K562 (cell line): ENCODE data around the gene PRXL2B. TPM values are rescaled to one million over a fixed set of nuclear protein-coding genes. Genes with fewer than 3 reads are reported as not detected.

Experiments
- CEBPB ChIP-seq: fragments of 450-650 bp; IDR thresholded peaks from 2 replicates; pipeline ENCODE4 v1.6.1; 2016; ENCODE audit warnings: missing genetic modification characterization, missing compliant biosample characterization
- CHD4 ChIP-seq: fragments of 200-600 bp; sonication (generic); IDR thresholded peaks from 3 replicates; pipeline ENCODE4 v1.6.1; 2012; ENCODE audit warnings: low read depth, mild to moderate bottlenecking, mixed read lengths, low read length, inconsistent platforms; ENCODE audit not compliant: insufficient read depth, insufficient replicate concordance, poor library complexity, severe bottlenecking
- DACH1 ChIP-seq: fragments of 450-650 bp; IDR thresholded peaks from 2 replicates; pipeline ENCODE4 v1.6.1; 2018; ENCODE audit not compliant: partially characterized antibody
- EHMT2 ChIP-seq: fragments of 450-650 bp; IDR thresholded peaks from 2 replicates; pipeline ENCODE4 v1.6.1; 2018; ENCODE audit warnings: antibody characterized with exemption
- GABPA ChIP-seq: fragments of 200-800 bp; sonication (Bioruptor generic); conservative IDR thresholded peaks from 2 replicates; pipeline ENCODE4 v1.6.1; 2016; ENCODE audit warnings: low read depth, missing genetic modification characterization, missing compliant biosample characterization
- HDAC1 ChIP-seq, 2 experiments: fragments of 450-650 bp; IDR thresholded peaks; 2 replicates each; pipeline ENCODE4 v1.6.1; 2016 to 2017; ENCODE audit warnings: inconsistent platforms in 1 of 2, mild to moderate bottlenecking in 1 of 2, moderate library complexity in 1 of 2
- HLTF ChIP-seq: fragments of 450-650 bp; IDR thresholded peaks from 2 replicates; pipeline ENCODE4 v1.6.1; 2016
- JUND ChIP-seq, 2 experiments: IDR thresholded peaks; 2 replicates in 1 of 2; 3 replicates in 1 of 2; pipeline ENCODE4 v1.6.1; 2011; ENCODE audit warnings: borderline replicate concordance in 2 of 2, low read depth in 2 of 2, low read length in 2 of 2, improper control_type of control experiment in 1 of 2, missing biosample characterization in 1 of 2, missing genetic modification characterization in 1 of 2, missing genetic modification reagents in 1 of 2
- KDM1A ChIP-seq, 2 experiments: fragments of 450-650 bp; IDR thresholded peaks; 2 replicates each; pipeline ENCODE4 v1.6.1; 2016; ENCODE audit warnings: mild to moderate bottlenecking in 2 of 2
- MED1 ChIP-seq: sonication (generic); formaldehyde crosslinking; IDR thresholded peaks from 2 replicates; pipeline ENCODE4 v1.8.1; 2023; ENCODE audit warnings: missing genetic modification reagents, borderline replicate concordance
- PHF20 ChIP-seq: fragments of 450-650 bp; IDR thresholded peaks from 2 replicates; pipeline ENCODE4 v1.6.1; 2018; ENCODE audit not compliant: partially characterized antibody
- PHF8 ChIP-seq: fragments of 200-600 bp; sonication (generic); IDR thresholded peaks from 2 replicates; pipeline ENCODE4 v1.6.1; 2012; ENCODE audit warnings: mixed run types, mild to moderate bottlenecking, inconsistent platforms, low read length, moderate library complexity, borderline replicate concordance
- POLR2G ChIP-seq: fragments of 200-400 bp; formaldehyde crosslinking; IDR thresholded peaks from 2 replicates; pipeline ENCODE4 v1.6.1; 2017; ENCODE audit warnings: low read depth, mild to moderate bottlenecking, antibody characterized with exemption, low read length, moderate library complexity
- PURB ChIP-seq: sonication (generic); formaldehyde crosslinking; IDR thresholded peaks from 2 replicates; pipeline ENCODE4 v1.9.0; 2021; ENCODE audit warnings: low read depth, mild to moderate bottlenecking, missing genetic modification reagents
- SOX6 ChIP-seq: fragments of 450-650 bp; IDR thresholded peaks from 2 replicates; pipeline ENCODE4 v1.6.1; 2014; ENCODE audit warnings: mild to moderate bottlenecking
- SP1 ChIP-seq: sonication (generic); formaldehyde crosslinking; IDR thresholded peaks from 2 replicates; pipeline ENCODE4 v1.8.1; 2022; ENCODE audit warnings: mild to moderate bottlenecking, missing genetic modification reagents
- TCF7 ChIP-seq: sonication (generic); IDR thresholded peaks from 2 replicates; pipeline ENCODE4 v1.6.1; 2016; ENCODE audit warnings: antibody characterized with exemption, borderline replicate concordance
- YY1 ChIP-seq, 3 experiments: IDR thresholded peaks; 2 replicates each; pipeline ENCODE4 v1.6.1; 2011; ENCODE audit warnings: low read length in 2 of 3, mild to moderate bottlenecking in 2 of 3, moderate library complexity in 2 of 3, borderline replicate concordance in 1 of 3, control low read depth in 1 of 3, low read depth in 1 of 3; ENCODE audit not compliant: insufficient read depth in 3 of 3, insufficient replicate concordance in 2 of 3, control insufficient read depth in 1 of 3, insufficient read length in 1 of 3; ENCODE audit errors: extremely low read depth in 1 of 3
- ZBTB2 ChIP-seq: fragments of 450-650 bp; IDR thresholded peaks from 2 replicates; pipeline ENCODE4 v1.6.1; 2016; ENCODE audit warnings: antibody characterized with exemption
- ZBTB7A ChIP-seq: IDR thresholded peaks from 2 replicates; pipeline ENCODE4 v1.6.1; 2011; ENCODE audit warnings: low read depth, mild to moderate bottlenecking, low read length, moderate library complexity, borderline replicate concordance; ENCODE audit not compliant: control insufficient read depth
- ZFX ChIP-seq: sonication (generic); formaldehyde crosslinking; IDR thresholded peaks from 2 replicates; pipeline ENCODE4 v1.8.0; 2022; ENCODE audit warnings: mild to moderate bottlenecking, missing genetic modification reagents, moderate library complexity
- ZNF695 ChIP-seq: fragments of 450-650 bp; formaldehyde crosslinking; IDR thresholded peaks from 2 replicates; pipeline ENCODE4 v1.4.0; 2020; ENCODE audit warnings: mild to moderate bottlenecking, moderate library complexity
- ZNF76 ChIP-seq: fragments of 250-450 bp; sonication (Bioruptor Pico); IDR thresholded peaks from 2 replicates; pipeline ENCODE4 v1.4.0; 2020; ENCODE audit warnings: mild to moderate bottlenecking, moderate library complexity, borderline replicate concordance
- polyA plus RNA-seq, 8 experiments: library from polyadenylated mRNA; depleted of rRNA in 4 of 8; stranded (reverse) in 5 of 8; unstranded in 3 of 8; fragments of >200 nt; fragmentation: Nextera tagmentation in 2 of 8; fragmentation: Illumina TruSeq in 1 of 8; extraction: Ambion mirVana in 2 of 8; extraction: Trizol in 1 of 8; gene quantifications; 2 replicates each; pipeline versions ENCODE4 v1.2.1 to v1.2.3, GENCODE V29; 2011 to 2014; ENCODE audit warnings: inconsistent platforms in 1 of 8, missing spikeins in 1 of 8
- total RNA-seq, 7 experiments: library from RNA; depleted of rRNA in 6 of 7; stranded (reverse); fragments of >200 nt in 6 of 7; fragmentation: Illumina TruSeq in 2 of 7; extraction: Trizol in 2 of 7; gene quantifications; 2 replicates each; pipeline versions ENCODE4 v1.2.1 to v1.2.3, GENCODE V29; 2011 to 2021; ENCODE audit warnings: low replicate concordance in 1 of 7
- TF ChIP-seq, protein P1 (sequence below), 3 experiments: IDR thresholded peaks in 2 of 3; conservative IDR thresholded peaks in 1 of 3; 2 replicates each; pipeline ENCODE4 v1.5.1; 2011 to 2012; ENCODE audit warnings: low read length in 3 of 3, mild to moderate bottlenecking in 3 of 3, control low read depth in 2 of 3, improper control_type of control experiment in 1 of 3, inconsistent platforms in 1 of 3, low read depth in 1 of 3, mixed read lengths in 1 of 3, moderate library complexity in 1 of 3; ENCODE audit not compliant: insufficient read depth in 2 of 3

Gene PRXL2B
- total and polyA plus RNA-seq, 9 of the 15 experiments (the other 6 are each of a cell fraction or from before 2014, with no cell fraction given): 0.99 to 25.3 (median 11.8) TPM

GRCh38 chr1:2546515-2547209 is 39.9 kb upstream of the PRXL2B start (continued):
- TF ChIP-seq ZNF76 (CRISPR knock-in tag) (peak; percentile 56; the same call in 1 of the 2 replicates), ZBTB7A (peak; percentile 72; the same call in 1 of the 2 replicates), TCF7 (no peak), KDM1A (IDR thresholded peaks at IDR 0.05) (peak; percentile 90 to 97; a peak in 3 of 4 replicates), CEBPB (tag) (no peak), ZBTB2 (peak; percentile 60; the same call in 1 of the 2 replicates), MED1 (no peak), SOX6 (no peak), SP1 (CRISPR knock-in tag) (peak; percentile 71), PURB (no peak), DACH1 (peak; percentile 52), HDAC1 (IDR thresholded peaks at IDR 0.05) (peak in 1 of 2 experiments; percentile 54; a peak in 1 of 4 replicates), HLTF (peak; percentile 45; the same call in 1 of the 2 replicates), JUND (IDR thresholded peaks at IDR 0.05; ENCODE audit: borderline replicate concordance, low read depth, low read length) (peak; percentile 18; the same call in 1 of the 2 replicates), JUND (tag; IDR thresholded peaks at IDR 0.05; ENCODE audit: borderline replicate concordance, low read depth, low read length) (peak; percentile 28; the same call in 1 of the 3 replicates), PHF20 (peak; percentile 59), PHF8 (peak; percentile 34; the same call in 1 of the 2 replicates), CHD4 (peak; percentile 93), POLR2G (peak; percentile 59), YY1 (IDR thresholded peaks at IDR 0.05; ENCODE audit: borderline replicate concordance in 1 of 3, control insufficient read depth in 1 of 3, extremely low read depth in 1 of 3, insufficient read depth in 3 of 3, insufficient read length in 1 of 3, insufficient replicate concordance in 2 of 3, low read depth in 1 of 3, low read length in 2 of 3) (no peak), EHMT2 (no peak), GABPA (tag) (peak; percentile 66), ZFX (CRISPR knock-in tag) (peak; percentile 74), ZNF695 (0 out of 2 replicates have a peak, but pooled peaks have one; percentile 25)
- TF ChIP-seq, protein P1, sequence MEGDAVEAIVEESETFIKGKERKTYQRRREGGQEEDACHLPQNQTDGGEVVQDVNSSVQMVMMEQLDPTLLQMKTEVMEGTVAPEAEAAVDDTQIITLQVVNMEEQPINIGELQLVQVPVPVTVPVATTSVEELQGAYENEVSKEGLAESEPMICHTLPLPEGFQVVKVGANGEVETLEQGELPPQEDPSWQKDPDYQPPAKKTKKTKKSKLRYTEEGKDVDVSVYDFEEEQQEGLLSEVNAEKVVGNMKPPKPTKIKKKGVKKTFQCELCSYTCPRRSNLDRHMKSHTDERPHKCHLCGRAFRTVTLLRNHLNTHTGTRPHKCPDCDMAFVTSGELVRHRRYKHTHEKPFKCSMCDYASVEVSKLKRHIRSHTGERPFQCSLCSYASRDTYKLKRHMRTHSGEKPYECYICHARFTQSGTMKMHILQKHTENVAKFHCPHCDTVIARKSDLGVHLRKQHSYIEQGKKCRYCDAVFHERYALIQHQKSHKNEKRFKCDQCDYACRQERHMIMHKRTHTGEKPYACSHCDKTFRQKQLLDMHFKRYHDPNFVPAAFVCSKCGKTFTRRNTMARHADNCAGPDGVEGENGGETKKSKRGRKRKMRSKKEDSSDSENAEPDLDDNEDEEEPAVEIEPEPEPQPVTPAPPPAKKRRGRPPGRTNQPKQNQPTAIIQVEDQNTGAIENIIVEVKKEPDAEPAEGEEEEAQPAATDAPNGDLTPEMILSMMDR (IDR thresholded peaks at IDR 0.05 in 2 of 3, conservative IDR thresholded peaks at IDR 0.05 in 1 of 3; ENCODE audit: insufficient read depth in 2 of 3, low read depth in 1 of 3, low read length in 3 of 3): peak in 1 of 3 experiments; percentile 20; a peak in 2 of 6 replicates
